HG03097 (cell line): ENCODE results near the gene INSYN2A.

Source experiments
- ATAC-seq: cut with Tn5 transposase; IDR thresholded peaks from one replicate; pipeline ENCODE4 v1.9.1; 2021; ENCODE audit not compliant: unreplicated experiment, low FRiP score

The INSYN2A gene

GRCh38 chr10:127196282-127197153 lies at the start of gene INSYN2A:
Gene INSYN2A (minus strand): TSS chr10:127196591. CDS start chr10:127176395, 20,196 bp downstream.
- no peak for ATAC-seq

GRCh38 chr10:127245456-127245855 lies 49.1 kb upstream of the INSYN2A start:
- no peak for ATAC-seq

- no peak for ATAC-seq
Observed at GRCh38 chr10:127243490-127244272, 47.3 kb upstream of the INSYN2A start.

GRCh38 chr10:127242914-127243313 lies 46.5 kb upstream of the INSYN2A start:
- no peak for ATAC-seq

- ATAC-seq, result no peak
Observed at GRCh38 chr10:127236266-127236665, 39.9 kb upstream of the INSYN2A start.

GRCh38 chr10:127234306-127234800 lies 38.0 kb upstream of the INSYN2A start:
- ATAC-seq, result no peak

GRCh38 chr10:127228195-127228787 lies 31.9 kb upstream of the INSYN2A start:
- ATAC-seq, result no peak

GRCh38 chr10:127227663-127228062 lies 31.3 kb upstream of the INSYN2A start:
- ATAC-seq, result no peak

- no peak for ATAC-seq
Observed at GRCh38 chr10:127227027-127227426, 30.6 kb upstream of the INSYN2A start.

- ATAC-seq, result no peak
Observed at GRCh38 chr10:127221281-127221680, 24.9 kb upstream of the INSYN2A start.

GRCh38 chr10:127218658-127219057 lies 22.3 kb upstream of the INSYN2A start:
- no peak for ATAC-seq

GRCh38 chr10:127216786-127217185 lies 20.4 kb upstream of the INSYN2A start:
- no peak for ATAC-seq

- ATAC-seq, result no peak
Observed at GRCh38 chr10:127216274-127216673, 19.9 kb upstream of the INSYN2A start.

- no peak for ATAC-seq
Observed at GRCh38 chr10:127215866-127216265, 19.5 kb upstream of the INSYN2A start.

- ATAC-seq, result no peak
Observed at GRCh38 chr10:127210936-127211466, 14.6 kb upstream of the INSYN2A start.

GRCh38 chr10:127207081-127207480 lies 10.7 kb upstream of the INSYN2A start:
- no peak for ATAC-seq

GRCh38 chr10:127203067-127203466 lies 6.7 kb upstream of the INSYN2A start:
- no peak for ATAC-seq

- no peak for ATAC-seq
Observed at GRCh38 chr10:127200646-127201045, 4.3 kb upstream of the INSYN2A start.

GRCh38 chr10:127198721-127199120 lies 2.3 kb upstream of the INSYN2A start:
- no peak for ATAC-seq

GRCh38 chr10:127198307-127198706 lies 1.9 kb upstream of the INSYN2A start:
- ATAC-seq, result no peak

GRCh38 chr10:127197154-127197432 lies 702 bp upstream of the INSYN2A start:
- no peak for ATAC-seq
